Mammary epithelial cell (primary cell): ENCODE data around the gene CCDC158.

Experiments
- CTCF ChIP-seq, 2 donors: IDR thresholded peaks in 1 of 2; conservative IDR thresholded peaks in 1 of 2; 2 replicates each; pipeline ENCODE4 v1.5.1; 2011 to 2012; ENCODE audit warnings: inconsistent platforms in 2 of 2, low read length in 2 of 2, mild to moderate bottlenecking in 2 of 2, control low read depth in 1 of 2, low read depth in 1 of 2; ENCODE audit not compliant: insufficient read depth in 1 of 2; ENCODE audit errors: extremely low read depth in 1 of 2
- EZH2 ChIP-seq: IDR thresholded peaks from 2 replicates; pipeline ENCODE4 v1.6.1; 2012; ENCODE audit warnings: low read length, inconsistent platforms, borderline replicate concordance

GRCh38 chr4:76298227-76298626 lies 122.7 kb downstream of the CCDC158 start:
- TF ChIP-seq CTCF (conservative IDR thresholded peaks at IDR 0.05 in 1 of 2, IDR thresholded peaks at IDR 0.05 in 1 of 2; ENCODE audit: extremely low read depth in 1 of 2, insufficient read depth in 1 of 2, low read depth in 1 of 2, low read length in 2 of 2) (no peak), EZH2 (no peak)
